K562 (cell line): Measurements from ENCODE around the gene ACRBP. TPM values are rescaled to one million over a fixed set of nuclear protein-coding genes. Genes with fewer than 3 reads are reported as not detected.
A peak's percentile ranks its signal among the peaks of the same experiment; 100 is the strongest.

ENCODE experiments used
- ASH1L ChIP-seq: fragments of 450-650 bp; IDR thresholded peaks from 2 replicates; pipeline ENCODE4 v1.6.1; 2018; ENCODE audit warnings: borderline replicate concordance, mild to moderate bottlenecking, low read depth; ENCODE audit not compliant: partially characterized antibody
- C11orf30 ChIP-seq: fragments of 450-650 bp; IDR thresholded peaks from 2 replicates; pipeline ENCODE4 v1.6.1; 2016; ENCODE audit warnings: low read depth, mild to moderate bottlenecking
- TRIM24 ChIP-seq, 2 experiments: fragments of 450-650 bp; IDR thresholded peaks; 2 replicates each; pipeline ENCODE4 v1.6.1; 2016
- TSC22D4 ChIP-seq: fragments of 450-650 bp; IDR thresholded peaks from 2 replicates; pipeline ENCODE4 v1.6.1; 2016; ENCODE audit warnings: missing genetic modification characterization, missing biosample characterization, control low read depth
- ZNF311 ChIP-seq: fragments of 250-450 bp; sonication (Bioruptor Pico); IDR thresholded peaks from 2 replicates; pipeline ENCODE4 v1.4.0; 2020; ENCODE audit warnings: mild to moderate bottlenecking, moderate library complexity
- polyA plus RNA-seq, 8 experiments: library from polyadenylated mRNA; depleted of rRNA in 4 of 8; stranded (reverse) in 5 of 8; unstranded in 3 of 8; fragments of >200 nt; fragmentation: Nextera tagmentation in 2 of 8; fragmentation: Illumina TruSeq in 1 of 8; extraction: Ambion mirVana in 2 of 8; extraction: Trizol in 1 of 8; gene quantifications; 2 replicates each; pipeline versions ENCODE4 v1.2.1 to v1.2.3, GENCODE V29; 2011 to 2014; ENCODE audit warnings: inconsistent platforms in 1 of 8, missing spikeins in 1 of 8
- total RNA-seq, 7 experiments: library from RNA; depleted of rRNA in 6 of 7; stranded (reverse); fragments of >200 nt in 6 of 7; fragmentation: Illumina TruSeq in 2 of 7; extraction: Trizol in 2 of 7; gene quantifications; 2 replicates each; pipeline versions ENCODE4 v1.2.1 to v1.2.3, GENCODE V29; 2011 to 2021; ENCODE audit warnings: low replicate concordance in 1 of 7
- TF ChIP-seq, protein P1 (sequence below): fragments of 450-650 bp; IDR thresholded peaks from 2 replicates; pipeline ENCODE4 v1.6.1; 2018; ENCODE audit not compliant: partially characterized antibody
- TF ChIP-seq, protein P2 (sequence below): sonication (generic); formaldehyde crosslinking; IDR thresholded peaks from 2 replicates; pipeline ENCODE4 v1.8.0; 2023; ENCODE audit warnings: mild to moderate bottlenecking, missing genetic modification reagents
- TF ChIP-seq, protein P3 (sequence below), 2 experiments: fragments of 450-650 bp; IDR thresholded peaks; 2 replicates each; pipeline ENCODE4 v1.6.1; 2016; ENCODE audit warnings: mild to moderate bottlenecking in 2 of 2, borderline replicate concordance in 1 of 2, low read depth in 1 of 2, moderate library complexity in 1 of 2
- TF ChIP-seq, protein P4 (sequence below): sonication (generic); formaldehyde crosslinking; IDR thresholded peaks from 2 replicates; pipeline ENCODE4 v1.8.0; 2022; ENCODE audit warnings: missing genetic modification reagents, mild to moderate bottlenecking, borderline replicate concordance

ACRBP gene
- total and polyA plus RNA-seq, 9 of the 15 experiments (the other 6 are each of a cell fraction or from before 2014, with no cell fraction given), result 3.1 to 31.8 (median 8.4) TPM

DNA sequence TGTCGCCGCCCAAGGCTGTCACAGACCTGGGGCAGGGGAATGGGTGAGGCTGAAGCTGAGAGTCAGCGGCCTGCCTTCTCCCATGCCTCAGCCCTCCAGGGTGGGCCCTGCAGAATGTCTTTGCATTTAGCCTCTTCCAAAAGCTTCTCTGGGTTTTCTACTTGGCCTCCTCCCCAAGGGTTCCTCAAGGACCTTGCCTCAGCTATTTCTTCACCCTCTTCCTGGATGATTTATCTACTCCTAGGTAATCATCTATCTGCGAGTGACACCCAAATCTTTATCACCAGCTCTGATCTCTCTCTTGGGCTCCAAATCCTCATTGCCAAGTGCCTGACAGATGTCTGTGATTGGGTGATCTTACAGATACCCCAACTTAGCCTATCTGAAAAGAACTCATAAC is 6.7 kb downstream of the ACRBP start (continued):
- TF ChIP-seq, protein P1, sequence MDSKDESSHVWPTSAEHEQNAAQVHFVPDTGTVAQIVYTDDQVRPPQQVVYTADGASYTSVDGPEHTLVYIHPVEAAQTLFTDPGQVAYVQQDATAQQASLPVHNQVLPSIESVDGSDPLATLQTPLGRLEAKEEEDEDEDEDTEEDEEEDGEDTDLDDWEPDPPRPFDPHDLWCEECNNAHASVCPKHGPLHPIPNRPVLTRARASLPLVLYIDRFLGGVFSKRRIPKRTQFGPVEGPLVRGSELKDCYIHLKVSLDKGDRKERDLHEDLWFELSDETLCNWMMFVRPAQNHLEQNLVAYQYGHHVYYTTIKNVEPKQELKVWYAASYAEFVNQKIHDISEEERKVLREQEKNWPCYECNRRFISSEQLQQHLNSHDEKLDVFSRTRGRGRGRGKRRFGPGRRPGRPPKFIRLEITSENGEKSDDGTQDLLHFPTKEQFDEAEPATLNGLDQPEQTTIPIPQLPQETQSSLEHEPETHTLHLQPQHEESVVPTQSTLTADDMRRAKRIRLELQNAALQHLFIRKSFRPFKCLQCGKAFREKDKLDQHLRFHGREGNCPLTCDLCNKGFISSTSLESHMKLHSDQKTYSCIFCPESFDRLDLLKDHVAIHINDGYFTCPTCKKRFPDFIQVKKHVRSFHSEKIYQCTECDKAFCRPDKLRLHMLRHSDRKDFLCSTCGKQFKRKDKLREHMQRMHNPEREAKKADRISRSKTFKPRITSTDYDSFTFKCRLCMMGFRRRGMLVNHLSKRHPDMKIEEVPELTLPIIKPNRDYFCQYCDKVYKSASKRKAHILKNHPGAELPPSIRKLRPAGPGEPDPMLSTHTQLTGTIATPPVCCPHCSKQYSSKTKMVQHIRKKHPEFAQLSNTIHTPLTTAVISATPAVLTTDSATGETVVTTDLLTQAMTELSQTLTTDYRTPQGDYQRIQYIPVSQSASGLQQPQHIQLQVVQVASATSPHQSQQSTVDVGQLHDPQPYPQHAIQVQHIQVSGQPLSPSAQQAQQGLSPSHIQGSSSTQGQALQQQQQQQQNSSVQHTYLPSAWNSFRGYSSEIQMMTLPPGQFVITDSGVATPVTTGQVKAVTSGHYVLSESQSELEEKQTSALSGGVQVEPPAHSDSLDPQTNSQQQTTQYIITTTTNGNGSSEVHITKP, result no peak
- TF ChIP-seq ASH1L (no peak), ZNF311 (CRISPR knock-in tag) (no peak), TSC22D4 (tag) (no peak), TRIM24 (IDR thresholded peaks at IDR 0.05) (peak; percentile 42 to 59; a peak in 2 of 4 replicates), C11orf30 (no peak)
- TF ChIP-seq, protein P2, sequence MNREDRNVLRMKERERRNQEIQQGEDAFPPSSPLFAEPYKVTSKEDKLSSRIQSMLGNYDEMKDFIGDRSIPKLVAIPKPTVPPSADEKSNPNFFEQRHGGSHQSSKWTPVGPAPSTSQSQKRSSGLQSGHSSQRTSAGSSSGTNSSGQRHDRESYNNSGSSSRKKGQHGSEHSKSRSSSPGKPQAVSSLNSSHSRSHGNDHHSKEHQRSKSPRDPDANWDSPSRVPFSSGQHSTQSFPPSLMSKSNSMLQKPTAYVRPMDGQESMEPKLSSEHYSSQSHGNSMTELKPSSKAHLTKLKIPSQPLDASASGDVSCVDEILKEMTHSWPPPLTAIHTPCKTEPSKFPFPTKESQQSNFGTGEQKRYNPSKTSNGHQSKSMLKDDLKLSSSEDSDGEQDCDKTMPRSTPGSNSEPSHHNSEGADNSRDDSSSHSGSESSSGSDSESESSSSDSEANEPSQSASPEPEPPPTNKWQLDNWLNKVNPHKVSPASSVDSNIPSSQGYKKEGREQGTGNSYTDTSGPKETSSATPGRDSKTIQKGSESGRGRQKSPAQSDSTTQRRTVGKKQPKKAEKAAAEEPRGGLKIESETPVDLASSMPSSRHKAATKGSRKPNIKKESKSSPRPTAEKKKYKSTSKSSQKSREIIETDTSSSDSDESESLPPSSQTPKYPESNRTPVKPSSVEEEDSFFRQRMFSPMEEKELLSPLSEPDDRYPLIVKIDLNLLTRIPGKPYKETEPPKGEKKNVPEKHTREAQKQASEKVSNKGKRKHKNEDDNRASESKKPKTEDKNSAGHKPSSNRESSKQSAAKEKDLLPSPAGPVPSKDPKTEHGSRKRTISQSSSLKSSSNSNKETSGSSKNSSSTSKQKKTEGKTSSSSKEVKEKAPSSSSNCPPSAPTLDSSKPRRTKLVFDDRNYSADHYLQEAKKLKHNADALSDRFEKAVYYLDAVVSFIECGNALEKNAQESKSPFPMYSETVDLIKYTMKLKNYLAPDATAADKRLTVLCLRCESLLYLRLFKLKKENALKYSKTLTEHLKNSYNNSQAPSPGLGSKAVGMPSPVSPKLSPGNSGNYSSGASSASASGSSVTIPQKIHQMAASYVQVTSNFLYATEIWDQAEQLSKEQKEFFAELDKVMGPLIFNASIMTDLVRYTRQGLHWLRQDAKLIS (CRISPR knock-in tag), result no peak
- TF ChIP-seq, protein P3, sequence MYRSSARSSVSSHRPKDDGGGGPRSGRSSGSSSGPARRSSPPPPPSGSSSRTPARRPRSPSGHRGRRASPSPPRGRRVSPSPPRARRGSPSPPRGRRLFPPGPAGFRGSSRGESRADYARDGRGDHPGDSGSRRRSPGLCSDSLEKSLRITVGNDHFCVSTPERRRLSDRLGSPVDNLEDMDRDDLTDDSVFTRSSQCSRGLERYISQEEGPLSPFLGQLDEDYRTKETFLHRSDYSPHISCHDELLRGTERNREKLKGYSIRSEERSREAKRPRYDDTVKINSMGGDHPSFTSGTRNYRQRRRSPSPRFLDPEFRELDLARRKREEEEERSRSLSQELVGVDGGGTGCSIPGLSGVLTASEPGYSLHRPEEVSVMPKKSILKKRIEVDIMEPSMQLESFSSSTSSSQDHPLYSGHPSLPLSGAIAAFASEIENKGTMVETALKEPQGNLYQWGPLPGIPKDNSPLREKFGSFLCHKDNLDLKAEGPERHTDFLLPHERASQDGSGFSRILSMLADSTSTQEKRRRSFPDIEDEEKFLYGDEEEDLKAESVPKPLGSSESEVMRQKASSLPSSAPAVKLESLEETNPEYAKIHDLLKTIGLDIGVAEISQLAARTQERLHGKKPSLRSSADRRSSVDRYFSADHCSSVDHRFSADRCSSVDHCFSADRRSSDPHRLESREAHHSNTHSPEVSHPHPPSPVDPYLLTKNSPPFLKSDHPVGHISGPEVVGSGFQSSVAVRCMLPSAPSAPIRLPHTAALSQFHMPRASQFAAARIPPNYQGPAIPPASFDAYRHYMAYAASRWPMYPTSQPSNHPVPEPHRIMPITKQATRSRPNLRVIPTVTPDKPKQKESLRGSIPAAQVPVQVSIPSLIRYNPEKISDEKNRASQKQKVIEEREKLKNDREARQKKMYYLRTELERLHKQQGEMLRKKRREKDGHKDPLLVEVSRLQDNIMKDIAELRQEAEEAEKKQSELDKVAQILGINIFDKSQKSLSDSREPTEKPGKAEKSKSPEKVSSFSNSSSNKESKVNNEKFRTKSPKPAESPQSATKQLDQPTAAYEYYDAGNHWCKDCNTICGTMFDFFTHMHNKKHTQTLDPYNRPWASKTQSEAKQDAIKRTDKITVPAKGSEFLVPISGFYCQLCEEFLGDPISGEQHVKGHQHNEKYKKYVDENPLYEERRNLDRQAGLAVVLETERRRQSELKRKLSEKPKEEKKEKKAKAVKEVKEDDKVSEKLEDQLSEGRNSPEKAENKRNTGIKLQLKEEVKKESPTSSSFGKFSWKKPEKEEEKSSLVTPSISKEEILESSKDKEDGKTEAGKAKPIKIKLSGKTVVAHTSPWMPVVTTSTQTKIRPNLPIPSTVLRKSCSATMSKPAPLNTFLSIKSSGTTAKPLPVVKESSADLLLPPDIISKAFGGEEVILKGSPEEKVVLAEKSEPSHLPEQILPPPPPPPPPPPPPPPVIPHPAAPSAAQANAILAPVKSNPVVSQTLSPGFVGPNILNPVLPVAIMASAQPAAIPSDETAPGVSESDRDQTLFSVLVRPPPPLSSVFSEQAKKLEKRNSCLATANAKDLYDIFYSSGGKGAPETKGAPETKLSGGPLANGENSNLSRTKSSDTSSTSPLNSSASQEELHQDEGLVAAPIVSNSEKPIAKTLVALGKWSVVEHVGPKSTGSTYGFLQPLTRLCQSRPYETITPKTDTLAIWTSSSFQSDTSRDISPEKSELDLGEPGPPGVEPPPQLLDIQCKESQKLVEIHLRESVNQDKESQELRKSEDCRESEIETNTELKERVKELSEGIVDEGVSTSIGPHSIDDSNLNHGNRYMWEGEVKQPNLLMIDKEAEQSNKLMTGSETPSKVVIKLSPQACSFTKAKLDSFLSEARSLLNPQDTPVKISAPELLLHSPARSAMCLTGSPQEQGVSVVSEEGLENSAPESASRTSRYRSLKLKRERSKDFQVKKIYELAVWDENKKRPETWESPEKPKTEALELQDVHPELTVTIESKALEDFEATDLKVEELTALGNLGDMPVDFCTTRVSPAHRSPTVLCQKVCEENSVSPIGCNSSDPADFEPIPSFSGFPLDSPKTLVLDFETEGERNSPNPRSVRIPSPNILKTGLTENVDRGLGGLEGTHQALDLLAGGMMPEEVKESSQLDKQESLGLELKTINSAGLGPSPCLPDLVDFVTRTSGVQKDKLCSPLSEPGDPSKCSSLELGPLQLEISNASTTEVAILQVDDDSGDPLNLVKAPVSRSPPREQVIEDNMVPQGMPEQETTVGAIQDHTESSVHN (IDR thresholded peaks at IDR 0.05; ENCODE audit: borderline replicate concordance in 1 of 2, low read depth in 1 of 2), result no peak
- TF ChIP-seq, protein P4, sequence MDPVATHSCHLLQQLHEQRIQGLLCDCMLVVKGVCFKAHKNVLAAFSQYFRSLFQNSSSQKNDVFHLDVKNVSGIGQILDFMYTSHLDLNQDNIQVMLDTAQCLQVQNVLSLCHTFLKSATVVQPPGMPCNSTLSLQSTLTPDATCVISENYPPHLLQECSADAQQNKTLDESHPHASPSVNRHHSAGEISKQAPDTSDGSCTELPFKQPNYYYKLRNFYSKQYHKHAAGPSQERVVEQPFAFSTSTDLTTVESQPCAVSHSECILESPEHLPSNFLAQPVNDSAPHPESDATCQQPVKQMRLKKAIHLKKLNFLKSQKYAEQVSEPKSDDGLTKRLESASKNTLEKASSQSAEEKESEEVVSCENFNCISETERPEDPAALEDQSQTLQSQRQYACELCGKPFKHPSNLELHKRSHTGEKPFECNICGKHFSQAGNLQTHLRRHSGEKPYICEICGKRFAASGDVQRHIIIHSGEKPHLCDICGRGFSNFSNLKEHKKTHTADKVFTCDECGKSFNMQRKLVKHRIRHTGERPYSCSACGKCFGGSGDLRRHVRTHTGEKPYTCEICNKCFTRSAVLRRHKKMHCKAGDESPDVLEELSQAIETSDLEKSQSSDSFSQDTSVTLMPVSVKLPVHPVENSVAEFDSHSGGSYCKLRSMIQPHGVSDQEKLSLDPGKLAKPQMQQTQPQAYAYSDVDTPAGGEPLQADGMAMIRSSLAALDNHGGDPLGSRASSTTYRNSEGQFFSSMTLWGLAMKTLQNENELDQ (CRISPR knock-in tag), result no peak
